GM21825 (cell line): ENCODE measurements around the gene GAS1.
A peak's percentile ranks its signal among the peaks of the same experiment; 100 is the strongest.

Source experiments
- ATAC-seq: cut with Tn5 transposase; IDR thresholded peaks from one replicate; pipeline ENCODE4 v1.9.1; 2021; ENCODE audit warnings: mild to moderate bottlenecking, moderate library complexity; ENCODE audit not compliant: unreplicated experiment

GAS1 gene

GRCh38 chr9:86947146-86948073 is at the start of gene GAS1:
Gene GAS1 (minus strand): TSS chr9:86947506. CDS start chr9:86946779, 727 bp downstream.
- peak; percentile 46 for ATAC-seq

GRCh38 chr9:86994231-86994630 is 46.9 kb upstream of the GAS1 start:
- ATAC-seq, result no peak

GRCh38 chr9:86993830-86994229 is 46.5 kb upstream of the GAS1 start:
- no peak for ATAC-seq

- ATAC-seq, result no peak
These were observed 43.8 kb upstream of the GAS1 start for GRCh38 chr9:86991077-86991476.

GRCh38 chr9:86990290-86990689 is 43.0 kb upstream of the GAS1 start:
- no peak for ATAC-seq

GRCh38 chr9:86987900-86988299 is 40.6 kb upstream of the GAS1 start:
- no peak for ATAC-seq

- no peak for ATAC-seq
These were observed 37.9 kb upstream of the GAS1 start for GRCh38 chr9:86985132-86985647.

GRCh38 chr9:86983620-86984259 is 36.4 kb upstream of the GAS1 start:
- no peak for ATAC-seq

GRCh38 chr9:86983249-86983619 is 35.9 kb upstream of the GAS1 start:
- ATAC-seq, result no peak

GRCh38 chr9:86980802-86981201 is 33.5 kb upstream of the GAS1 start:
- no peak for ATAC-seq

GRCh38 chr9:86979657-86980056 is 32.4 kb upstream of the GAS1 start:
- no peak for ATAC-seq

- ATAC-seq, result no peak
These were observed 31.7 kb upstream of the GAS1 start for GRCh38 chr9:86978922-86979474.

GRCh38 chr9:86978413-86978812 is 31.1 kb upstream of the GAS1 start:
- no peak for ATAC-seq

GRCh38 chr9:86977205-86977835 is 30.0 kb upstream of the GAS1 start:
- ATAC-seq, result no peak

GRCh38 chr9:86975606-86976005 is 28.3 kb upstream of the GAS1 start:
- ATAC-seq, result no peak

- ATAC-seq, result no peak
These were observed 27.7 kb upstream of the GAS1 start for GRCh38 chr9:86975036-86975435.

- ATAC-seq, result no peak
These were observed 27.1 kb upstream of the GAS1 start for GRCh38 chr9:86974421-86974820.

GRCh38 chr9:86971742-86972141 is 24.4 kb upstream of the GAS1 start:
- ATAC-seq, result no peak

GRCh38 chr9:86968258-86968920 is 21.1 kb upstream of the GAS1 start:
- no peak for ATAC-seq

GRCh38 chr9:86966852-86967511 is 19.7 kb upstream of the GAS1 start:
- ATAC-seq, result no peak
